ENCODE data around the gene EPB41L1.
A peak's percentile ranks its signal among the peaks of the same experiment; 100 is the strongest.

Gene EPB41L1

GRCh38 chr20:36217226-36217625 lies 62.7 kb downstream of the EPB41L1 start:
- Histone ChIP-seq H3K4me1 (ENCODE audit: control insufficient read depth, insufficient read depth, low read length) (no peaks in the 10 kb centered on the region), H3K9me3 (ENCODE audit: control insufficient read depth, insufficient read depth, low read length) (no peaks in the 10 kb centered on the region), H3K36me3 (ENCODE audit: control insufficient read depth, insufficient read depth, low read length) (peaks cover 3% of the 10 kb centered on the region), H3K27me3 (ENCODE audit: control insufficient read depth, insufficient read depth, low read length) (no peaks in the 10 kb centered on the region), H3K4me3 (ENCODE audit: low read depth, low read length) (no peak overlapping the region), H3K9ac (ENCODE audit: low read depth, low read length) (no peak overlapping the region)

GRCh38 chr20:36218380-36219064 lies 64.0 kb downstream of the EPB41L1 start:
- no peaks in the 10 kb centered on the region for H3K9me3 ChIP-seq (ENCODE audit: control insufficient read depth, insufficient read depth, low read length)
- no peaks in the 10 kb centered on the region for H3K36me3 ChIP-seq (ENCODE audit: control insufficient read depth, insufficient read depth, low read length)
- no peaks in the 10 kb centered on the region for H3K27me3 ChIP-seq (ENCODE audit: control insufficient read depth, insufficient read depth, low read length)
- no peak overlapping the region for H3K4me3 ChIP-seq (ENCODE audit: low read depth, low read length)
- H3K9ac ChIP-seq (ENCODE audit: low read depth, low read length), result no peak overlapping the region
- no peaks in the 10 kb centered on the region for H3K4me1 ChIP-seq (ENCODE audit: control insufficient read depth, insufficient read depth, low read length)

GRCh38 chr20:36219671-36220220 lies 65.2 kb downstream of the EPB41L1 start:
- Histone ChIP-seq H3K36me3 (ENCODE audit: control insufficient read depth, insufficient read depth, low read length) (no peaks in the 10 kb centered on the region), H3K4me3 (ENCODE audit: low read depth, low read length) (no peak overlapping the region), H3K9ac (ENCODE audit: low read depth, low read length) (no peak overlapping the region), H3K9me3 (ENCODE audit: control insufficient read depth, insufficient read depth, low read length) (no peaks in the 10 kb centered on the region), H3K27me3 (ENCODE audit: control insufficient read depth, insufficient read depth, low read length) (no peaks in the 10 kb centered on the region), H3K4me1 (ENCODE audit: control insufficient read depth, insufficient read depth, low read length) (no peaks in the 10 kb centered on the region)

DNA sequence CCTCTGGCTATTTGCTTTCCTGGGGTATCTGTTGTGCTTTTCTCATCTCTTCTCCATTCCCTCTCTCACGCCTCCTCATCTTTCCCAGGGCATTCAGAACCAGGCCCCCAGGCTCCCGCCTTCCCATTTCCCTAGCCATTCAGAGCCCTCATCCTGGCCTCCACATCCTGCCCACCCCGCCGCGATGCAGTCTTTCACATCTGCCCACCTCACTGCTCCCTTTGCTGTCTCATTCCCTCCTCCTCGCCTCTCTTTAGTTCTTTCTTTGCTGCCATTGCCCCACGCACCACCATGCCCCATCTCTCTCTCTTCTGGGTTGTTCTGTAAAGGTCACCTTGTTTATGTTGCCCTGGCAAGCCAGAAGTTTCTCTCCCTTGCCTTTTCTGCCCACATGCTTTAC lies 71.1 kb downstream of the EPB41L1 start:
- Histone ChIP-seq H3K4me3 (ENCODE audit: low read depth, low read length) (no peak overlapping the region), H3K9ac (ENCODE audit: low read depth, low read length) (no peak overlapping the region), H3K27me3 (ENCODE audit: control insufficient read depth, insufficient read depth, low read length) (no peaks in the 10 kb centered on the region), H3K4me1 (ENCODE audit: control insufficient read depth, insufficient read depth, low read length) (no peaks in the 10 kb centered on the region), H3K36me3 (ENCODE audit: control insufficient read depth, insufficient read depth, low read length) (no peaks in the 10 kb centered on the region), H3K9me3 (ENCODE audit: control insufficient read depth, insufficient read depth, low read length) (no peaks in the 10 kb centered on the region)

DNA sequence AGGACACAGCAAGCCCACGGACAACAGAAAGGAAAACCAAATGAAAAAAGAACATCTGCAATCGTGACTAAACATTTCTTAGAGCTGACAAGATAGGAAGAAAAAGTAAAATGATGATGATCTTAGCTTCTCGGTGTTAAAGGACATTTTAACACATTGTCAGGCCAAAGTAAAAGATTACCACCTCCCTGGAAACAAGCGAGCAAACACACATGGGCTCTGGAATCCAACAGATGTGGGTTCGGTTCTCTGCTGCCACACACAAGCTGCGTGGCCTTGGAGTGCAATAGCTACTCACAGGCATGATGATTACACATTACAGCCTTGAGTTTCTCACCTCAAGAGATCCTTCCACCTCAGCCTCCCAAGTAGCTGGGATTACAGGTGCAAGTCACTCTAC lies 74.2 kb downstream of the EPB41L1 start:
- Histone ChIP-seq H3K36me3 (ENCODE audit: control insufficient read depth, insufficient read depth, low read length) (no peaks in the 10 kb centered on the region), H3K9ac (ENCODE audit: low read depth, low read length) (no peak overlapping the region), H3K4me3 (ENCODE audit: low read depth, low read length) (no peak overlapping the region), H3K4me1 (ENCODE audit: control insufficient read depth, insufficient read depth, low read length) (no peaks in the 10 kb centered on the region), H3K9me3 (ENCODE audit: control insufficient read depth, insufficient read depth, low read length) (no peaks in the 10 kb centered on the region), H3K27me3 (ENCODE audit: control insufficient read depth, insufficient read depth, low read length) (no peaks in the 10 kb centered on the region)

GRCh38 chr20:36230019-36230418 lies 75.5 kb downstream of the EPB41L1 start:
- no peaks in the 10 kb centered on the region for H3K27me3 ChIP-seq (ENCODE audit: control insufficient read depth, insufficient read depth, low read length)
- H3K36me3 ChIP-seq (ENCODE audit: control insufficient read depth, insufficient read depth, low read length), result no peaks in the 10 kb centered on the region
- no peaks in the 10 kb centered on the region for H3K4me1 ChIP-seq (ENCODE audit: control insufficient read depth, insufficient read depth, low read length)
- H3K9me3 ChIP-seq (ENCODE audit: control insufficient read depth, insufficient read depth, low read length), result no peaks in the 10 kb centered on the region
- H3K4me3 ChIP-seq (ENCODE audit: low read depth, low read length), result no peak overlapping the region
- H3K9ac ChIP-seq (ENCODE audit: low read depth, low read length), result no peak overlapping the region

- H3K4me3 ChIP-seq (ENCODE audit: low read depth, low read length), result no peak overlapping the region
- no peaks in the 10 kb centered on the region for H3K4me1 ChIP-seq (ENCODE audit: control insufficient read depth, insufficient read depth, low read length)
- H3K9ac ChIP-seq (ENCODE audit: low read depth, low read length), result no peak overlapping the region
- H3K9me3 ChIP-seq (ENCODE audit: control insufficient read depth, insufficient read depth, low read length), result no peaks in the 10 kb centered on the region
- H3K36me3 ChIP-seq (ENCODE audit: control insufficient read depth, insufficient read depth, low read length), result no peaks in the 10 kb centered on the region
- no peaks in the 10 kb centered on the region for H3K27me3 ChIP-seq (ENCODE audit: control insufficient read depth, insufficient read depth, low read length)
Observed at GRCh38 chr20:36231331-36231730, 76.8 kb downstream of the EPB41L1 start.

DNA sequence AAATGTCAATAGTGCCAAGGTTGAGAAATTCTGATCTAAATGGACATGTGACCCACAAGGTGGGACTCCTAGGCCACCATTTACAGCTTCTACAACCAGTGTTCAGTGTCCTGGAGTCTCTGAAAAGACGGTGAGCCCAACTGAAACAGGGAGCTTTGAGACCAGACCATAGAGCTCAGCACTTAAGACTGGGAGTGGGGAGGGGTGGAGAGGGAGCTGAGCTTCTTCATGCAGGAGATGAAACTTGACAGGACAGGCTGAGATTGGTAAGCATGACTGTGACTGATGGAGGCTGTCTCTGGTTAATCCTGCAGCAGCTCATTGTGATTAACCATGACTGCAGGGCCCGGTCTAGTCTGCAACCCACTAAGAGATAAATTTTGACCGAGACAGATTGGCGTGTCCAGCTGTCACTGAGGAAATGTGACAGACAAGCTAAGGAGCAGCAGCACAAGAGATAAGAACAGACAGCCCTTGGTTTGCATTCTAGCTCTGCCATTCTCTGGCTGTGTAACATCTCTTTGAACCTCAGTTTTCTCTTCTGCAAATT lies 80.3 kb downstream of the EPB41L1 start:
- Histone ChIP-seq H3K9me3 (ENCODE audit: control insufficient read depth, insufficient read depth, low read length) (no peaks in the 10 kb centered on the region), H3K9ac (ENCODE audit: low read depth, low read length) (no peak overlapping the region), H3K4me1 (ENCODE audit: control insufficient read depth, insufficient read depth, low read length) (peaks cover 3% of the 10 kb centered on the region), H3K27me3 (ENCODE audit: control insufficient read depth, insufficient read depth, low read length) (no peaks in the 10 kb centered on the region), H3K4me3 (ENCODE audit: low read depth, low read length) (no peak overlapping the region), H3K36me3 (ENCODE audit: control insufficient read depth, insufficient read depth, low read length) (peaks cover 2% of the 10 kb centered on the region)

DNA sequence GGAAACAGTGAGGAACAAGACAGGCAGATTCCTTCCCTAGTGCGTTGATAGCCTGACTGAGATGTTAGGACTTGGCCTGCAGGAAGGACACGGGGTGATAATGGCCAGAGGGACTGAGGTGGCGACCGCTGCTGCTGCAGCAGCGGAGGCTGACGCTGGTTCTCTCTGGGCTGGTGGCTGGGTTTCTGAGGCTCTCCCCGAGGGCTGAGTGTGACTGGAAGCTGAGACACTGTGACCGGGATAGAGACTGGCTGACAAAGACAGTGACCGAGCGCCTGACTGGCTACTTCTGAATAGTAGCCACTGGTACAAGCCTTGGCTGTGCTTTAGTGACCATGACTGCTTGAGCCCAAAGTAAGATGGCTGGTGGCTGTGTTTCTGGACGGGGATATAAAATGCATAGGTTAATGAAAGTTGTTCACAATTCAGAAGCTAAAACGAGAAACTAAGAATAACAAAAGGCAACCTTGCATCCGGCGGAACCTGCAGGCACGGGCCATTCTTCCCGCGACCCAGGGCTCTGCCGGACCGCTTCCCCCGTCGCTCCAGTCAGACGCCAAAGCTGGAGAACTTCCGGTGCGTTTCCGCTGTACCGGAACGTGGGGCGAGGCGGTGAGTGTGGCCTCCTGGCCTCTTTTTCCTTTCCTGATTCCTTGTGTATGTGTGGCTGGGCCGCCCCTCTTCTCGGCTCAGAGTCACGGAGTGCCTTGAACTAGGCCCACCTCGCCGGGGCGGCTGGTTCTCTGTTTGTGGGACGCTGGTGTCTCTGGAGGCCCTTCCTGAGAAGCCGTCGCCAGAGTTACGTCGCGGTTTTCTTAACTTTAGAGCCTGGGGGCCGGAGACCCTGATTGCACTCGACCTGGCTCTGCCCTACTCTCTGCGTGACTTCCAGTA lies 81.6 kb downstream of the EPB41L1 start, which contains the start of gene AAR2:
Gene AAR2 (plus strand): TSS at position 587 of the 894 bp plus-strand sequence. CDS start 3,391 bp downstream, outside the sequence.
- peaks cover 3% of the 10 kb centered on the region for H3K4me1 ChIP-seq (ENCODE audit: control insufficient read depth, insufficient read depth, low read length)
- H3K36me3 ChIP-seq (ENCODE audit: control insufficient read depth, insufficient read depth, low read length), result peaks cover 12% of the 10 kb centered on the region
- no peaks in the 10 kb centered on the region for H3K27me3 ChIP-seq (ENCODE audit: control insufficient read depth, insufficient read depth, low read length)
- peak within 1 kb of the TSS; percentile 94 for H3K4me3 ChIP-seq (ENCODE audit: low read depth, low read length)
- H3K9me3 ChIP-seq (ENCODE audit: control insufficient read depth, insufficient read depth, low read length), result no peaks in the 10 kb centered on the region
- H3K9ac ChIP-seq (ENCODE audit: low read depth, low read length), result peak within 1 kb of the TSS; percentile 93

- H3K36me3 ChIP-seq (ENCODE audit: control insufficient read depth, insufficient read depth, low read length), result peaks cover 16% of the 10 kb centered on the region
Observed at GRCh38 chr20:36236786-36237121, 82.2 kb downstream of the EPB41L1 start.

GRCh38 chr20:36237477-36237876 lies 82.9 kb downstream of the EPB41L1 start:
- peak overlapping the region; percentile 94 for H3K4me3 ChIP-seq (ENCODE audit: low read depth, low read length)

More at GRCh38 chr20:36236786-36237121, 82.2 kb downstream of the EPB41L1 start:
- peak overlapping the region; percentile 94 for H3K4me3 ChIP-seq (ENCODE audit: low read depth, low read length)
- H3K27me3 ChIP-seq (ENCODE audit: control insufficient read depth, insufficient read depth, low read length), result no peaks in the 10 kb centered on the region
- no peaks in the 10 kb centered on the region for H3K9me3 ChIP-seq (ENCODE audit: control insufficient read depth, insufficient read depth, low read length)
- peaks cover 3% of the 10 kb centered on the region for H3K4me1 ChIP-seq (ENCODE audit: control insufficient read depth, insufficient read depth, low read length)
- H3K9ac ChIP-seq (ENCODE audit: low read depth, low read length), result peak overlapping the region; percentile 93

More at GRCh38 chr20:36237477-36237876, 82.9 kb downstream of the EPB41L1 start:
- H3K4me1 ChIP-seq (ENCODE audit: control insufficient read depth, insufficient read depth, low read length), result peaks cover 3% of the 10 kb centered on the region
- peaks cover 16% of the 10 kb centered on the region for H3K36me3 ChIP-seq (ENCODE audit: control insufficient read depth, insufficient read depth, low read length)
- H3K9me3 ChIP-seq (ENCODE audit: control insufficient read depth, insufficient read depth, low read length), result no peaks in the 10 kb centered on the region
- H3K9ac ChIP-seq (ENCODE audit: low read depth, low read length), result peak overlapping the region; percentile 93
- H3K27me3 ChIP-seq (ENCODE audit: control insufficient read depth, insufficient read depth, low read length), result no peaks in the 10 kb centered on the region
